ENCODE results near the gene PM20D1. TPM values are rescaled to one million over a fixed set of nuclear protein-coding genes. Genes with fewer than 3 reads are reported as not detected.
A peak's percentile ranks its signal among the peaks of the same experiment; 100 is the strongest.

Gene PM20D1
- total RNA-seq, 1 experiment from 2014 or later = 0.26 TPM

DNA sequence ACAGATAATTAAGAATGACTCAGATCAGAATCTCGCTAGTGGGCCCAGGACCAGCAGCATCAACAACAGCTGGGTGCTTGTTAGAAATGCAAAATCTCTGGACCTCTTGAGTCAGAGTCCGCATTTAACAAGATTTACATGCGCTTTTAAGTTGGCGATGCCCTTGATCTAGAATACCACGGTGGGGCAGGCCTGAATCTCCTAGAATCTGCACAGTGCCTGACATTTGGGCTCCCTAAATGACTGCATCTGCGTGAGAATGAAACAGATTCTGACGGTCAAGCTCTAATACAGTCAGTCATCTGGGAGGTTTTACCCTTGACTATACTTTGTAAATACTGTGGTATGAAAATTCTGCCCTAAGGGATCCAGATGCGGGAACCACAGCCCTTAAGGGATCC is 57.5 kb downstream of the PM20D1 start:
- no peak overlapping the region for H3K4me3 Mint-ChIP-seq (ENCODE audit: low read depth, unreplicated experiment)
- TF ChIP-seq, protein P1, sequence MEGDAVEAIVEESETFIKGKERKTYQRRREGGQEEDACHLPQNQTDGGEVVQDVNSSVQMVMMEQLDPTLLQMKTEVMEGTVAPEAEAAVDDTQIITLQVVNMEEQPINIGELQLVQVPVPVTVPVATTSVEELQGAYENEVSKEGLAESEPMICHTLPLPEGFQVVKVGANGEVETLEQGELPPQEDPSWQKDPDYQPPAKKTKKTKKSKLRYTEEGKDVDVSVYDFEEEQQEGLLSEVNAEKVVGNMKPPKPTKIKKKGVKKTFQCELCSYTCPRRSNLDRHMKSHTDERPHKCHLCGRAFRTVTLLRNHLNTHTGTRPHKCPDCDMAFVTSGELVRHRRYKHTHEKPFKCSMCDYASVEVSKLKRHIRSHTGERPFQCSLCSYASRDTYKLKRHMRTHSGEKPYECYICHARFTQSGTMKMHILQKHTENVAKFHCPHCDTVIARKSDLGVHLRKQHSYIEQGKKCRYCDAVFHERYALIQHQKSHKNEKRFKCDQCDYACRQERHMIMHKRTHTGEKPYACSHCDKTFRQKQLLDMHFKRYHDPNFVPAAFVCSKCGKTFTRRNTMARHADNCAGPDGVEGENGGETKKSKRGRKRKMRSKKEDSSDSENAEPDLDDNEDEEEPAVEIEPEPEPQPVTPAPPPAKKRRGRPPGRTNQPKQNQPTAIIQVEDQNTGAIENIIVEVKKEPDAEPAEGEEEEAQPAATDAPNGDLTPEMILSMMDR (IDR thresholded peaks at IDR 0.05; ENCODE audit: unreplicated experiment) = no peak
- peaks cover 4% of the 10 kb centered on the region for H3K36me3 Mint-ChIP-seq (ENCODE audit: insufficient read depth, unreplicated experiment)
- no peak for DNase-seq
- no peak overlapping the region for H3K27ac Mint-ChIP-seq (ENCODE audit: unreplicated experiment)
- intact Hi-C loops (cut with micrococcal nuclease; ENCODE audit: unreplicated experiment) = loop anchor here (10.0 kb wide), 2 partner anchors 62 to 312 kb away; partner anchors contain the start of gene PM20D1
- BruUV-seq (replicated peaks) = no TSS peak
- no peaks in the 10 kb centered on the region for H3K4me1 Mint-ChIP-seq (ENCODE audit: low read depth, unreplicated experiment)
- H3K27me3 Mint-ChIP-seq (ENCODE audit: unreplicated experiment) = no peaks in the 10 kb centered on the region
- CTCF ChIA-PET = interaction anchor here (0.5 to 2.3 kb wide), 13 partner anchors 17 to 193 kb away, joined by 3 to 47 read pairs (median 5); partner anchors contain the start of genes PM20D1 and RAB29
- no peaks in the 10 kb centered on the region for H3K9me3 Mint-ChIP-seq (ENCODE audit: low read depth, unreplicated experiment)

- no peak overlapping the region for H3K27ac Mint-ChIP-seq (ENCODE audit: unreplicated experiment)
- peaks cover 4% of the 10 kb centered on the region for H3K36me3 Mint-ChIP-seq (ENCODE audit: insufficient read depth, unreplicated experiment)
- BruUV-seq (replicated peaks) = no TSS peak
- H3K9me3 Mint-ChIP-seq (ENCODE audit: low read depth, unreplicated experiment) = no peaks in the 10 kb centered on the region
- CTCF ChIA-PET = interaction anchor here (0.5 to 1.9 kb wide), 10 partner anchors 16 to 194 kb away, joined by 3 to 47 read pairs (median 6); partner anchors contain the start of genes PM20D1 and RAB29
- intact Hi-C loops (cut with micrococcal nuclease; ENCODE audit: unreplicated experiment) = loop anchor here (1.0 to 10.0 kb wide), 4 partner anchors 63 to 313 kb away; partner anchors contain the start of gene PM20D1
- no peak overlapping the region for H3K4me3 Mint-ChIP-seq (ENCODE audit: low read depth, unreplicated experiment)
- peak; percentile 81 for DNase-seq
- no peaks in the 10 kb centered on the region for H3K4me1 Mint-ChIP-seq (ENCODE audit: low read depth, unreplicated experiment)
- no peaks in the 10 kb centered on the region for H3K27me3 Mint-ChIP-seq (ENCODE audit: unreplicated experiment)
- TF ChIP-seq, protein P1 (IDR thresholded peaks at IDR 0.05; ENCODE audit: unreplicated experiment) = peak; percentile 89
Observed at GRCh38 chr1:205791568-205792180, 58.3 kb downstream of the PM20D1 start.

DNA sequence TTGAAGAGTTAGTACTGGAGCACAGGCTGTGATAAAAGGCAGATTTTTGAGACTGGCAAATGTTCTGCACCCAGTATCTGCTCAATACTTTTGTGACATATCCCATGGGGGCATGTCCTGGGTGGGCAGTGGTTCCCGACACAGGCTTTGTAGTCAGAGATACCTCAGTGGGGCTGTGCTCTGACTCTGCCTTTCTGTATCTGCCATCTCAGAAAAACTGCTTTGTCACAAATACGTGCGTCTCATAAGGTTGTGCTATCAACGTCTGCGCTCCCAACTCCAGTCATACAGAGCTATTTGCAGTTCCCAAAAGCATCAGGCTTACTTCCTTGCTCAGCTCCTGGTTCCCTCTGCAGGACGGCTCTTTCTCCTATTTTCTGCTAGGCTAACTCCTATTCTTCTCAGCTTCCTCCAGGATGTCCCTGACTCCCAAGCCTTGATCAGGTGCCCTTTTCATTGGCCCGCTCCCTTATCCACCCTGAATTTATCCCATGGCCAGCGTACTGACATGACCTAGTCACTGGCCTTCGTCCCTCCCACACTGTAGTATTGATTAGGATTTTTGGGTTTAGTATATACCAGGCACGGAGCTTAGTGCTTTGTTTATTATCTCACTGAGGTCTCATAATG is 62.5 kb downstream of the PM20D1 start:
- Mint-ChIP-seq H3K4me3 (ENCODE audit: low read depth, unreplicated experiment) (no peak overlapping the region), H3K27ac (ENCODE audit: unreplicated experiment) (no peak overlapping the region), H3K4me1 (ENCODE audit: low read depth, unreplicated experiment) (no peaks in the 10 kb centered on the region), H3K27me3 (ENCODE audit: unreplicated experiment) (no peaks in the 10 kb centered on the region), H3K36me3 (ENCODE audit: insufficient read depth, unreplicated experiment) (no peaks in the 10 kb centered on the region), H3K9me3 (ENCODE audit: low read depth, unreplicated experiment) (no peaks in the 10 kb centered on the region)
- TF ChIP-seq, protein P1 (IDR thresholded peaks at IDR 0.05; ENCODE audit: unreplicated experiment) = no peak
- BruUV-seq (replicated peaks) = no TSS peak
- intact Hi-C loops (cut with micrococcal nuclease; ENCODE audit: unreplicated experiment) = no loop called here
- CTCF ChIA-PET = interaction anchor here (1.4 kb wide), 1 partner anchor 190 kb away, joined by 4 read pairs; no protein-coding TSS in a partner anchor
- no peak for DNase-seq

GRCh38 chr1:205786601-205787000 is 63.3 kb downstream of the PM20D1 start:
- H3K36me3 Mint-ChIP-seq (ENCODE audit: insufficient read depth, unreplicated experiment) = no peaks in the 10 kb centered on the region
- no peaks in the 10 kb centered on the region for H3K27me3 Mint-ChIP-seq (ENCODE audit: unreplicated experiment)
- DNase-seq = no peak
- H3K9me3 Mint-ChIP-seq (ENCODE audit: low read depth, unreplicated experiment) = no peaks in the 10 kb centered on the region
- no peaks in the 10 kb centered on the region for H3K4me1 Mint-ChIP-seq (ENCODE audit: low read depth, unreplicated experiment)
- no peak overlapping the region for H3K27ac Mint-ChIP-seq (ENCODE audit: unreplicated experiment)
- intact Hi-C loops (cut with micrococcal nuclease; ENCODE audit: unreplicated experiment) = no loop called here
- CTCF ChIA-PET = interaction anchor here (1.0 kb wide), 1 partner anchor 270 kb away, joined by 4 read pairs; no protein-coding TSS in a partner anchor
- no peak overlapping the region for H3K4me3 Mint-ChIP-seq (ENCODE audit: low read depth, unreplicated experiment)
- BruUV-seq (replicated peaks) = no TSS peak
- TF ChIP-seq, protein P1 (IDR thresholded peaks at IDR 0.05; ENCODE audit: unreplicated experiment) = no peak

Measured in Calu3 (cell line).